SK-N-SH (cell line): ENCODE results near the gene JADE2. TPM values are rescaled to one million over a fixed set of nuclear protein-coding genes. Genes with fewer than 3 reads are reported as not detected.

Source experiments
- CTCF ChIA-PET: fragments of 300-600, 350-600 bp; formaldehyde crosslinking; extraction: SDS; loops from one replicate; lab custom pipeline; 2021; lab: Yijun Ruan, JAX
- POLR2A ChIA-PET: fragments of 350-600 bp; sonication (Branson Sonifier 250); formaldehyde crosslinking; extraction: SDS; loops from one replicate; lab custom pipeline; 2020; ENCODE audit warnings: antibody characterized with exemption, inconsistent platforms; lab: Yijun Ruan, JAX
- DNase-seq: peaks from one replicate; pipeline ENCODE4 v3.0.0; 2012
- H2AFZ ChIP-seq: fragments of 200-600 bp; sonication (generic); 2 replicates; pipeline ENCODE4 v1.8.1; 2016; ENCODE audit warnings: antibody characterized with exemption, mild to moderate bottlenecking, low read depth
- H3F3A ChIP-seq: fragments of 200-600 bp; sonication (generic); replicated peaks from 2 replicates; pipeline ENCODE3; 2016; ENCODE audit warnings: antibody characterized with exemption, mild to moderate bottlenecking; ENCODE audit not compliant: insufficient read depth
- H3K27ac ChIP-seq, 2 experiments: fragments of 200-500 bp in 1 of 2; fragments of 200-600 bp in 1 of 2; sonication (Bioruptor generic) in 1 of 2; sonication (generic), shearing (Covaris generic) in 1 of 2; 2 replicates each; pipeline versions ENCODE4 v1.5.1 to v1.6.1; 2014 to 2016; ENCODE audit warnings: low read depth in 2 of 2, inconsistent platforms in 1 of 2, low read length in 1 of 2, mild to moderate bottlenecking in 1 of 2, mixed read lengths in 1 of 2
- H3K27me3 ChIP-seq: fragments of 200-600 bp; sonication (generic), shearing (Covaris generic); 2 replicates; pipeline ENCODE4 v1.6.1; 2016; ENCODE audit warnings: mixed run types; ENCODE audit not compliant: insufficient read depth
- H3K36me3 ChIP-seq, 2 experiments: fragments of 200-500 bp in 1 of 2; fragments of 200-600 bp in 1 of 2; sonication (Bioruptor generic) in 1 of 2; sonication (generic) in 1 of 2; replicated peaks in 1 of 2; 2 replicates each; pipeline versions ENCODE3 to v1.5.1; 2014 to 2016; ENCODE audit warnings: low read length in 1 of 2, mild to moderate bottlenecking in 1 of 2; ENCODE audit not compliant: insufficient read depth in 2 of 2, control insufficient read depth in 1 of 2
- H3K4me1 ChIP-seq, 2 experiments: fragments of 200-500 bp in 1 of 2; fragments of 200-600 bp in 1 of 2; sonication (Bioruptor generic) in 1 of 2; sonication (generic), shearing (Covaris generic) in 1 of 2; 2 replicates each; pipeline versions ENCODE4 v1.5.1 to v1.6.1; 2014 to 2016; ENCODE audit warnings: low read depth in 1 of 2, low read length in 1 of 2, mixed run types in 1 of 2; ENCODE audit not compliant: insufficient read depth in 2 of 2, control insufficient read depth in 1 of 2
- H3K4me2 ChIP-seq: fragments of 200-600 bp; sonication (generic), shearing (Covaris generic); 2 replicates; pipeline ENCODE4 v1.6.1; 2017; ENCODE audit warnings: mixed run types
- H3K4me3 ChIP-seq, 2 experiments: fragments of 200-500 bp in 1 of 2; fragments of 200-600 bp in 1 of 2; sonication (Bioruptor generic) in 1 of 2; sonication (generic), shearing (Covaris generic) in 1 of 2; 2 replicates each; pipeline versions ENCODE4 v1.5.1 to v1.8.1; 2014 to 2016; ENCODE audit warnings: low read depth in 2 of 2, inconsistent platforms in 1 of 2, low read length in 1 of 2, mild to moderate bottlenecking in 1 of 2, mixed read lengths in 1 of 2, moderate library complexity in 1 of 2
- H3K79me2 ChIP-seq: fragments of 200-600 bp; sonication (generic); 2 replicates; pipeline ENCODE4 v1.8.1; 2017; ENCODE audit warnings: mild to moderate bottlenecking; ENCODE audit not compliant: insufficient read depth
- H3K9ac ChIP-seq: fragments of 200-600 bp; sonication (generic); 2 replicates; pipeline ENCODE4 v1.6.1; 2017; ENCODE audit warnings: mixed run types
- H3K9me2 ChIP-seq: fragments of 200-600 bp; sonication (generic); 2 replicates; pipeline ENCODE4 v1.6.1; 2017; ENCODE audit warnings: mixed run types
- H3K9me3 ChIP-seq: fragments of 200-600 bp; sonication (generic); 2 replicates; pipeline ENCODE4 v1.6.1; 2017; ENCODE audit warnings: mixed run types, mild to moderate bottlenecking, moderate library complexity
- H4K20me1 ChIP-seq: fragments of 200-600 bp; sonication (generic); 2 replicates; pipeline ENCODE4 v1.6.1; 2017; ENCODE audit warnings: mild to moderate bottlenecking, mixed run types; ENCODE audit not compliant: insufficient read depth
- CHD2 ChIP-seq: fragments of 150-350 bp; IDR thresholded peaks from 2 replicates; pipeline ENCODE4 v1.6.1; 2018; ENCODE audit warnings: low read length; ENCODE audit not compliant: partially characterized antibody
- ELF1 ChIP-seq: IDR thresholded peaks from 2 replicates; pipeline ENCODE4 v1.4.0; 2012
- EP300 ChIP-seq, 2 experiments: IDR thresholded peaks; 2 replicates each; pipeline versions ENCODE4 v1.4.0 to v1.6.1; 2012; ENCODE audit warnings: borderline replicate concordance in 1 of 2, low read depth in 1 of 2, low read length in 1 of 2
- JUND ChIP-seq: IDR thresholded peaks from 2 replicates; pipeline ENCODE4 v1.4.0; 2012
- MXI1 ChIP-seq: IDR thresholded peaks from 2 replicates; pipeline ENCODE4 v1.6.1; 2012; ENCODE audit warnings: mild to moderate bottlenecking, low read depth, low read length, improper control_type of control experiment
- NFIC ChIP-seq: IDR thresholded peaks from 2 replicates; pipeline ENCODE4 v1.4.0; 2012; ENCODE audit warnings: borderline replicate concordance
- RAD21 ChIP-seq: IDR thresholded peaks from 2 replicates; pipeline ENCODE4 v1.6.1; 2012; ENCODE audit warnings: mild to moderate bottlenecking, low read length
- TCF12 ChIP-seq: IDR thresholded peaks from 2 replicates; pipeline ENCODE4 v1.4.0; 2012
- TEAD4 ChIP-seq: IDR thresholded peaks from 2 replicates; pipeline ENCODE4 v1.4.0; 2012; ENCODE audit warnings: mild to moderate bottlenecking, borderline replicate concordance; ENCODE audit not compliant: insufficient read depth
- WGBS: methylation state at CpG from one replicate; pipeline ENCODE4 v1.1.6; 2017; ENCODE audit warnings: low lambda C conversion rate; 5-methylcytosine and 5-hydroxymethylcytosine counted together
- polyA plus RNA-seq, 3 experiments: library from polyadenylated mRNA; depleted of rRNA; stranded (reverse); fragments of >200 nt; gene quantifications; 2 replicates each; pipeline ENCODE4 v1.2.3, GENCODE V29; 2012
- TF ChIP-seq, protein P1 (sequence below): fragments of 150-350 bp; IDR thresholded peaks from 2 replicates; pipeline ENCODE4 v1.6.1; 2017; ENCODE audit warnings: antibody characterized with exemption, low read length, low read depth, borderline replicate concordance
- TF ChIP-seq, protein P2 (sequence below): IDR thresholded peaks from 2 replicates; pipeline ENCODE4; 2012

Gene JADE2
- polyA plus RNA-seq, 1 of the 3 experiments (the other 2 are of a cell fraction), result 25.7 TPM

DNA sequence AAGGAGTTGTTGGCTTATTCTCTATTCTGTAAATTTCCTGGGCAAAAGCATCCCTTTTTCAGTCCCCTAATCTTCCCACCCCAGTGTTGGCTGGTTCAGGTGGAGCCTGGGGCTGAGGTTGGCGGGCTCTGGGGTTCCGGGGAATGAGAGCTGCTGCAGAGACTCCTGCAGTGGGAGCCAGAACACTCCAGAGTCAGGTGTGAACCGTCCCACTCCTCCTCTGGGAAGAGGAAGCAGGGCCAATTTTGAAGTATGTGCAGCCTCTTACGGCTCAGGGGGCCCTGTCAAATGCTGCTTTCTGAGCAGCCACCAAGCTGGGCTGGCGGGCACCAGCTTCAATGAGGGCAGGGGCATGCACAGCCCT is 42.8 kb downstream of the JADE2 start:
- Histone ChIP-seq H3K9me2 (no peaks in the 10 kb centered on the region), H3K27me3 (no peaks in the 10 kb centered on the region), H2AFZ (no peak overlapping the region), H3K9ac (peak overlapping the region; percentile 22; the same call in 1 of the 2 replicates), H3K79me2 (peaks cover 42% of the 10 kb centered on the region), H3K27ac (peak overlapping the region; percentile 54 to 91), H3K9me3 (no peaks in the 10 kb centered on the region), H3K4me2 (peak overlapping the region; percentile 69), H3K36me3 (peaks cover 15 to 43% of the 10 kb centered on the region in 2 experiments), H4K20me1 (no peaks in the 10 kb centered on the region; the same call in 1 of the 2 replicates), H3F3A (peaks cover 13% of the 10 kb centered on the region), H3K4me1 (peaks cover 17 to 31% of the 10 kb centered on the region in 2 experiments; a peak in 3 of 4 replicates), H3K4me3 (no peak overlapping the region)
- POLR2A ChIA-PET, result interaction anchor here (0.9 to 1.0 kb wide), 2 partner anchors 12 to 190 kb away, joined by 3 to 6 read pairs; no protein-coding TSS in a partner anchor
- TF ChIP-seq, protein P1, sequence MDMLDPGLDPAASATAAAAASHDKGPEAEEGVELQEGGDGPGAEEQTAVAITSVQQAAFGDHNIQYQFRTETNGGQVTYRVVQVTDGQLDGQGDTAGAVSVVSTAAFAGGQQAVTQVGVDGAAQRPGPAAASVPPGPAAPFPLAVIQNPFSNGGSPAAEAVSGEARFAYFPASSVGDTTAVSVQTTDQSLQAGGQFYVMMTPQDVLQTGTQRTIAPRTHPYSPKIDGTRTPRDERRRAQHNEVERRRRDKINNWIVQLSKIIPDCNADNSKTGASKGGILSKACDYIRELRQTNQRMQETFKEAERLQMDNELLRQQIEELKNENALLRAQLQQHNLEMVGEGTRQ, result no peak
- no peak for TF ChIP-seq TCF12
- no peak for TF ChIP-seq TEAD4
- no peak for TF ChIP-seq CHD2
- TF ChIP-seq EP300 (IDR thresholded peaks at IDR 0.05; ENCODE audit: borderline replicate concordance in 1 of 2, low read depth in 1 of 2, low read length in 1 of 2), result no peak
- CTCF ChIA-PET, result interaction anchor here (0.6 to 5.1 kb wide), 8 partner anchors 8 to 1834 kb away, joined by 3 to 31 read pairs (median 6); partner anchors contain the start of gene CDKN2AIPNL
- DNase-seq, result no peak
- whole genome bisulfite sequencing, result 81% methylated on average over 4 of the region's 5 CpGs

DNA sequence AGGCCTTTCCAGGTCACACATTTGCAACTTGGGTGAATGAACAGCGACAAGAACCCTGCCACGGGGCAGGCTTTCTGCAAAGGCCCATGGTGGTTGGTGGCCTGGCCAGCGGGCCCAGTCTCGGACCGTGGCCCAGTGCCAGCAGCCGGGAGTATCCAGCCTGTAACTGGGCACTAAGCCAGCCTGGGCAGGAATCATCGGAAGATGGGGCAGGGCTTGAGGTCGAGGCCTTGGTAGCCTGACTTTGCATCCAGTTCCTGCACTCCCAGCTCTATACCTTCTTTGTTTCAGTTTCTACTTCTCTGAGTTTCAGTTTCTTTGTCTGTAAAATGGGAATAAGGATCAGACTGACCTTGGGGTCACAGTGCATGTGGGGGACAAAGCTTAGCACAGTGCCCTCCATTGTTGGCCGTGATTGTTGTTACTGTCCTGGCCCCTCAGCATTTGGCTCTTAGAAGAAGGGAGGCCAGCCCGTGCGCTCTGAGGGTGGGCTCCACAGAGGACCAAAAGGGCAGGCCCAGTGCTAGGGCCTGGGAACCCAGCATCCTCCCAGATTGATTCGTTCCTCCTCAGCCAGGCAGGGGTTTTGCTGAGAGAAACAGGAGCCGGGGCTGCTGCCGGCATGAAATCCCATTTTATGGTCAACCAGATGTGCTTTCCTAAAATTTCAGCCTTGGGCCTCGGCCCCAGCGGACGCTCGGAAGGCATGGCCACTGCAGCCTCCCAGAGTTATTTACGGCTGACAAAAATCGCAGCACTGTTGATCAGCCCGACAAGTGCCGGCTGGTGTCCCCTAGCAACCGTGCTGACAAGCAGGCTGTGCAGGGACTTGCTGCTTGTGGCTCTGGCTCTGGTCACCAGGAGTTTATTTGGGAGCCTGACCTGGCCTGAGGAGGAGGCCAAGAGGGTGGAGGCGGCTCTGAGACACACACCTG is 43.6 kb downstream of the JADE2 start:
- peak overlapping the region; percentile 54 to 91 for H3K27ac ChIP-seq

More for the DNA sequence above, 43.6 kb downstream of the JADE2 start:
- WGBS, result 64% methylated on average over 23 of the region's 24 CpGs
- ChIA-PET CTCF (interaction anchor here (0.6 to 5.1 kb wide), 10 partner anchors 8 to 1835 kb away, joined by 3 to 31 read pairs (median 6); partner anchors contain the start of gene CDKN2AIPNL), POLR2A (interaction anchor here (0.9 to 1.5 kb wide), 3 partner anchors 13 to 190 kb away, joined by 3 to 6 read pairs (median 4); no protein-coding TSS in a partner anchor)
- H3K36me3 ChIP-seq, result peaks cover 13 to 43% of the 10 kb centered on the region in 2 experiments
- H3K9me2 ChIP-seq, result no peaks in the 10 kb centered on the region
- H4K20me1 ChIP-seq, result no peaks in the 10 kb centered on the region; the same call in 1 of the 2 replicates
- peak; percentile 87 for DNase-seq
- TF ChIP-seq JUND (no peak), NFIC (peak; percentile 91), RAD21 (no peak), ELF1 (no peak), EP300 (IDR thresholded peaks at IDR 0.05; ENCODE audit: borderline replicate concordance in 1 of 2, low read depth in 1 of 2, low read length in 1 of 2) (0 out of 4 replicates have a peak, but pooled peaks of 1 of the 2 experiments have one; percentile 31), MXI1 (peak; percentile 63; the same call in 1 of the 2 replicates)
- TF ChIP-seq, protein P2, sequence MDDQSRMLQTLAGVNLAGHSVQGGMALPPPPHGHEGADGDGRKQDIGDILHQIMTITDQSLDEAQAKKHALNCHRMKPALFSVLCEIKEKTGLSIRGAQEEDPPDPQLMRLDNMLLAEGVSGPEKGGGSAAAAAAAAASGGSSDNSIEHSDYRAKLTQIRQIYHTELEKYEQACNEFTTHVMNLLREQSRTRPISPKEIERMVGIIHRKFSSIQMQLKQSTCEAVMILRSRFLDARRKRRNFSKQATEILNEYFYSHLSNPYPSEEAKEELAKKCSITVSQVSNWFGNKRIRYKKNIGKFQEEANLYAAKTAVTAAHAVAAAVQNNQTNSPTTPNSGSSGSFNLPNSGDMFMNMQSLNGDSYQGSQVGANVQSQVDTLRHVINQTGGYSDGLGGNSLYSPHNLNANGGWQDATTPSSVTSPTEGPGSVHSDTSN, result no peak
- H3K4me1 ChIP-seq, result peaks cover 17 to 31% of the 10 kb centered on the region in 2 experiments; a peak in 3 of 4 replicates
- peaks cover 40% of the 10 kb centered on the region for H3K79me2 ChIP-seq
- peak overlapping the region; percentile 69 for H3K4me2 ChIP-seq
- H3K9me3 ChIP-seq, result no peaks in the 10 kb centered on the region
- no peak overlapping the region; a peak in 1 of 4 replicates for H3K4me3 ChIP-seq
- H3K9ac ChIP-seq, result peak overlapping the region; percentile 22; the same call in 1 of the 2 replicates
- peaks cover 13% of the 10 kb centered on the region for H3F3A ChIP-seq
- H3K27me3 ChIP-seq, result no peaks in the 10 kb centered on the region
- H2AFZ ChIP-seq, result no peak overlapping the region
